ENCODE results near the gene PGA3. TPM values are rescaled to one million over a fixed set of nuclear protein-coding genes. Genes with fewer than 3 reads are reported as not detected.

PGA3 gene
- total RNA-seq, 1 donor: not detected

DNA sequence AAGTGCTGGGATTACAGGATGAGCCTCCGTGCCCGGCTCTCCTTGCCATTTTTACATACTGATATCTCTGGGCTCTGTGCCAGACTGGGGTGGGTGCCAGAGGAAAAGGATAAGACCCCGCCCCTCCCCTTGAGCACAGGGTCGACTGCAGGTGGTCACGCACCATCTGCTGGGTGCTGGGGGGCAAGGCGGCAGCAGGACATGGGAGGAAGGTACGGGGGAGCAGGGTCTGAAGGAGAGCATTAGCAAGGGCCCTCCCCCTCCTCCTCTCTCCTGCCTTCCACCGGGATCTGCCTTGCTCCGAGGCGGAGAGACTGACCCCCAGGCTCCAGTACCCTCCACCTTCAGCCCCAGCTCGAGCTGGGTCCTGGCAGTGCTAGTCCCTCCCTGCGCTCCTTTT is 9.7 kb upstream of the PGA3 start:
- no peaks in the 10 kb centered on the region for H3K36me3 ChIP-seq (ENCODE audit: insufficient read depth, low read length)
- H3K4me2 ChIP-seq (ENCODE audit: insufficient read depth, low read length): no peak overlapping the region
- H2AFZ ChIP-seq (ENCODE audit: low read length): no peak overlapping the region
- H3K4me3 ChIP-seq (ENCODE audit: insufficient read depth, low read length): no peak overlapping the region
- no peak for DNase-seq (ENCODE audit: insufficient read length, low spot score, missing footprints)
- H3K79me2 ChIP-seq (ENCODE audit: insufficient read depth, low read length): no peaks in the 10 kb centered on the region
- H3K27me3 ChIP-seq (ENCODE audit: insufficient read depth, low read length): peaks cover 10% of the 10 kb centered on the region
- TF ChIP-seq, protein P1, sequence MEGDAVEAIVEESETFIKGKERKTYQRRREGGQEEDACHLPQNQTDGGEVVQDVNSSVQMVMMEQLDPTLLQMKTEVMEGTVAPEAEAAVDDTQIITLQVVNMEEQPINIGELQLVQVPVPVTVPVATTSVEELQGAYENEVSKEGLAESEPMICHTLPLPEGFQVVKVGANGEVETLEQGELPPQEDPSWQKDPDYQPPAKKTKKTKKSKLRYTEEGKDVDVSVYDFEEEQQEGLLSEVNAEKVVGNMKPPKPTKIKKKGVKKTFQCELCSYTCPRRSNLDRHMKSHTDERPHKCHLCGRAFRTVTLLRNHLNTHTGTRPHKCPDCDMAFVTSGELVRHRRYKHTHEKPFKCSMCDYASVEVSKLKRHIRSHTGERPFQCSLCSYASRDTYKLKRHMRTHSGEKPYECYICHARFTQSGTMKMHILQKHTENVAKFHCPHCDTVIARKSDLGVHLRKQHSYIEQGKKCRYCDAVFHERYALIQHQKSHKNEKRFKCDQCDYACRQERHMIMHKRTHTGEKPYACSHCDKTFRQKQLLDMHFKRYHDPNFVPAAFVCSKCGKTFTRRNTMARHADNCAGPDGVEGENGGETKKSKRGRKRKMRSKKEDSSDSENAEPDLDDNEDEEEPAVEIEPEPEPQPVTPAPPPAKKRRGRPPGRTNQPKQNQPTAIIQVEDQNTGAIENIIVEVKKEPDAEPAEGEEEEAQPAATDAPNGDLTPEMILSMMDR (IDR thresholded peaks at IDR 0.05; ENCODE audit: extremely low read depth, low read depth, low read length): no peak
- H3K4me1 ChIP-seq (ENCODE audit: insufficient read depth, low read length): no peaks in the 10 kb centered on the region
- no peak overlapping the region for H3K27ac ChIP-seq (ENCODE audit: low read depth, low read length)
- no peaks in the 10 kb centered on the region for H3K9me3 ChIP-seq (ENCODE audit: low read depth, low read length)
- no peaks in the 10 kb centered on the region for H4K20me1 ChIP-seq (ENCODE audit: insufficient read depth, low read length)

DNA sequence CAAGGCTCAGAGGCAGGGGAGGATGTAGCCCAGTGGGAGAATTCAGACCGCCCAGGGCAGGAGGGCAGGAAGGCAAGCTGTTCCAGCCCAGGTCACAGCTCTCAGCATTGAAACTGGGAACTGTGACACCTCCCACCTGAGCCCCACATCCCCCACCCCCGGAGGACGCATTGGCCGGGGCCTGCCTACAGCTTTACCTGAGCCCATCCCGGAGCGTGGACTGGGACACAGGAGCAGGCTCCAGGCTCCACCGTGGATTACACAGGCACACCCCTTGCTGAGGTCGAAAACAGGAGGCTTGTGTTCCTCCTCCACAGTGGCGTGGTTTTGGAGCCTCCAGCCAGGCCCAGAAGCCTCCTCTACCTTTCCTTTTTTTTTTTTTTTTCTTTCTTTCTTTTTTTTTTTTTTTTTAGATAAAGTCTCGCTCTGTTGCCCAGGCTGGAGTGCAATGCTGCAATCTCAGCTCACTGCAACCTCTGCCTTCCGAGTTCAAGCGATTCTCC is 9.1 kb upstream of the PGA3 start:
- peaks cover 4% of the 10 kb centered on the region for H3K9me3 ChIP-seq (ENCODE audit: low read depth, low read length)
- H3K79me2 ChIP-seq (ENCODE audit: insufficient read depth, low read length): no peaks in the 10 kb centered on the region
- H2AFZ ChIP-seq (ENCODE audit: low read length): no peak overlapping the region
- TF ChIP-seq, protein P1 (IDR thresholded peaks at IDR 0.05; ENCODE audit: extremely low read depth, low read depth, low read length): no peak
- H3K27ac ChIP-seq (ENCODE audit: low read depth, low read length): no peak overlapping the region
- H3K27me3 ChIP-seq (ENCODE audit: insufficient read depth, low read length): peaks cover 10% of the 10 kb centered on the region
- H4K20me1 ChIP-seq (ENCODE audit: insufficient read depth, low read length): no peaks in the 10 kb centered on the region
- no peak for DNase-seq (ENCODE audit: insufficient read length, low spot score, missing footprints)
- no peak overlapping the region for H3K4me3 ChIP-seq (ENCODE audit: insufficient read depth, low read length)
- H3K4me2 ChIP-seq (ENCODE audit: insufficient read depth, low read length): no peak overlapping the region
- H3K4me1 ChIP-seq (ENCODE audit: insufficient read depth, low read length): no peaks in the 10 kb centered on the region
- no peaks in the 10 kb centered on the region for H3K36me3 ChIP-seq (ENCODE audit: insufficient read depth, low read length)

DNA sequence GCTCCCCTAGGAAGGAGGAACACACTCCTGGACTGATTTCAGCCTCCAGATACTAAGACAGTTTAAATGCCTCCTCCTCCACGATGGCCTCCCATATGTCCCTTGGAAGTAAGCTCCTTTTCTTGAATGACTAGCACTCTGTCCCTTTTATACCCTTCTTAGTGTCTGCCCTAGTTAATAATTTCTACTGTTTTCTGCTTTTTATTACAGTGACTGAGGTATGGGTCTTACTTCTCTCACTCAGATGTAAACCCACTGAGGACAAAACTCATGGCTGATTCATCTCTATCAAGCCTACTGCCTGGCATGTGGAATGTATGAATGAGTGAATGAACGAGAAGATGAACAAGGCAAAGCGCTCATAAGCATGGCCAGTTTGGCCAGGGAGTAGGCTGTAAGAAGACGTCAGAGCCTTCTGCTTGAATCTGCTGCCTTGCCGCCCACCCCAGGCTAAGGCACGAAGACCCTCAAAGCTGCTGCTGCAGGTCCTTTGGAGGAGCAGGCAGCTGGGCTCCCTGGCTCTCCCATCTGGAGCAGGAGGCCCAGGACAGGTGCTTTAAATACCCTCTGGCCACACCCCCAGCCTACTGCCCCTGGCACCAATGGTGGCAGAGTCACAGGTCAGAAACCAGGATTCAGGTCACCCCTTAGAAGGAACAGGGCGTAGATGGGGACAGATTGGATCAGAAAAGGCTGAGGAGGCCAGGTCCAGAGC is 8.2 kb upstream of the PGA3 start:
- Histone ChIP-seq H3K4me2 (ENCODE audit: insufficient read depth, low read length) (no peak overlapping the region), H4K20me1 (ENCODE audit: insufficient read depth, low read length) (no peaks in the 10 kb centered on the region), H3K4me1 (ENCODE audit: insufficient read depth, low read length) (no peaks in the 10 kb centered on the region), H2AFZ (ENCODE audit: low read length) (no peak overlapping the region), H3K4me3 (ENCODE audit: insufficient read depth, low read length) (no peak overlapping the region), H3K9me3 (ENCODE audit: low read depth, low read length) (peaks cover 6% of the 10 kb centered on the region), H3K27ac (ENCODE audit: low read depth, low read length) (no peak overlapping the region), H3K36me3 (ENCODE audit: insufficient read depth, low read length) (no peaks in the 10 kb centered on the region), H3K79me2 (ENCODE audit: insufficient read depth, low read length) (no peaks in the 10 kb centered on the region), H3K27me3 (ENCODE audit: insufficient read depth, low read length) (peaks cover 10% of the 10 kb centered on the region)
- TF ChIP-seq, protein P1 (IDR thresholded peaks at IDR 0.05; ENCODE audit: extremely low read depth, low read depth, low read length): no peak
- DNase-seq (ENCODE audit: insufficient read length, low spot score, missing footprints): no peak

DNA sequence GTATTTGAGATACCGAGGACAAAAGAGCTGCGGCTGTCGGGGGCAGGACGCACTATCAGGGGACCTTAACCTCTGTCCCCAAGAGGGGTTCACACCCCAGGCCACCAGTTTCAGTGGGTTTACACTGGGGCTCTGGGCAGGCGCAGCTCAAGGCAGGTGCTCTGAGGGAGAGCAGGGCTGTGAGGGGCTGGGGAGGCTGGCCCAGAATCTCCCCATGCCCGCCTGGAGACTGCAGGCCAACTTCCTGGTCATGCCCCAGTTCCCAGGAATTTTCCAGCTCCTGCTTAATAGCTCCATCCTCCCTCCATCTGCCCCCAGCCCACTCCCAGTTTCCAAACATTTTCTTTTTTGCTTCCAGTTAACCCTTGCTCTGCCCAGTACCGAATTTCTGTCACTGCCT is 7.6 kb upstream of the PGA3 start:
- Histone ChIP-seq H3K9me3 (ENCODE audit: low read depth, low read length) (peaks cover 6% of the 10 kb centered on the region), H3K27ac (ENCODE audit: low read depth, low read length) (no peak overlapping the region), H3K4me2 (ENCODE audit: insufficient read depth, low read length) (no peak overlapping the region), H3K4me3 (ENCODE audit: insufficient read depth, low read length) (no peak overlapping the region), H3K27me3 (ENCODE audit: insufficient read depth, low read length) (peaks cover 10% of the 10 kb centered on the region), H4K20me1 (ENCODE audit: insufficient read depth, low read length) (no peaks in the 10 kb centered on the region), H3K79me2 (ENCODE audit: insufficient read depth, low read length) (no peaks in the 10 kb centered on the region), H3K4me1 (ENCODE audit: insufficient read depth, low read length) (no peaks in the 10 kb centered on the region), H2AFZ (ENCODE audit: low read length) (no peak overlapping the region), H3K36me3 (ENCODE audit: insufficient read depth, low read length) (no peaks in the 10 kb centered on the region)
- TF ChIP-seq, protein P1 (IDR thresholded peaks at IDR 0.05; ENCODE audit: extremely low read depth, low read depth, low read length): no peak
- no peak for DNase-seq (ENCODE audit: insufficient read length, low spot score, missing footprints)
